H1 (cell line): Measurements from ENCODE around the gene CACNA2D1. TPM values are rescaled to one million over a fixed set of nuclear protein-coding genes. Genes with fewer than 3 reads are reported as not detected.

Experiments
- CTCF ChIA-PET: fragments of 300-600 bp; sonication (Branson Sonifier 250); formaldehyde crosslinking; loops from one replicate; lab custom pipeline; 2021; ENCODE audit not compliant: partially characterized antibody; lab: Charles Lee
- POLR2A ChIA-PET: fragments of 300-600 bp; sonication (Branson Sonifier 250); formaldehyde crosslinking; loops from one replicate; lab custom pipeline; 2021; ENCODE audit warnings: inconsistent platforms; ENCODE audit not compliant: partially characterized antibody; lab: Charles Lee
- DNase-seq, 2 experiments: peaks; one replicate each; pipeline versions ENCODE4 v3.0.0 to v3.0.0-alpha.2; 2010 to 2022; ENCODE audit warnings: low spot score in 2 of 2, low read depth in 1 of 2, mixed read lengths in 1 of 2
- FAIRE-seq: peaks from 2 replicates; lab custom pipeline; 2011; peaks lifted over from hg19 to GRCh38; lab: Jason Lieb, UNC
- H2AFZ ChIP-seq: 2 replicates; pipeline ENCODE4 v1.8.1; 2012; ENCODE audit warnings: low read length, inconsistent platforms
- H2AK5ac ChIP-seq: 2 replicates; pipeline ENCODE4 v1.6.1; 2013; ENCODE audit warnings: low read depth, low read length
- H2BK120ac ChIP-seq: replicated peaks from 2 replicates; pipeline ENCODE3; 2013; ENCODE audit warnings: low read depth, low read length, inconsistent platforms
- H2BK12ac ChIP-seq: 2 replicates; pipeline ENCODE4 v1.6.1; 2013; ENCODE audit warnings: low read depth, low read length
- H2BK15ac ChIP-seq: 2 replicates; pipeline ENCODE4 v1.6.1; 2013; ENCODE audit warnings: low read length
- H2BK20ac ChIP-seq: 2 replicates; pipeline ENCODE4 v1.6.1; 2013; ENCODE audit warnings: low read length
- H2BK5ac ChIP-seq: 2 replicates; pipeline ENCODE4 v1.6.1; 2013; ENCODE audit warnings: low read depth, low read length
- H3K14ac ChIP-seq: 2 replicates; pipeline ENCODE4 v1.6.1; 2013; ENCODE audit warnings: inconsistent platforms; ENCODE audit not compliant: insufficient read length
- H3K18ac ChIP-seq: 2 replicates; pipeline ENCODE4 v1.6.1; 2013; ENCODE audit warnings: low read length; ENCODE audit errors: extremely low read depth
- H3K23ac ChIP-seq: 2 replicates; pipeline ENCODE4 v1.6.1; 2013; ENCODE audit warnings: inconsistent platforms; ENCODE audit not compliant: insufficient read length
- H3K23me2 ChIP-seq: 2 replicates; pipeline ENCODE4 v1.6.1; 2013; ENCODE audit warnings: low read depth, low read length
- H3K27ac ChIP-seq: 2 replicates; pipeline ENCODE4 v1.6.1; 2011; ENCODE audit warnings: low read depth, low read length, inconsistent platforms
- H3K27me3 ChIP-seq, 4 experiments: replicated peaks in 1 of 4; 1 replicate in 1 of 4; 2 replicates in 3 of 4; pipeline versions ENCODE4 v1.6.1 to v1.8.1; 2011 to 2013; ENCODE audit warnings: low read length in 3 of 4, mild to moderate bottlenecking in 3 of 4, inconsistent platforms in 2 of 4, mixed read lengths in 2 of 4, moderate library complexity in 1 of 4; ENCODE audit not compliant: control insufficient read depth in 3 of 4, insufficient read depth in 3 of 4; ENCODE audit errors: extremely low read depth in 1 of 4
- H3K36me3 ChIP-seq, 4 experiments: 2 replicates each; pipeline versions ENCODE4 v1.6.1 to v1.8.1; 2011 to 2013; ENCODE audit warnings: mild to moderate bottlenecking in 4 of 4, low read length in 3 of 4, moderate library complexity in 2 of 4, control low read depth in 1 of 4, inconsistent platforms in 1 of 4; ENCODE audit not compliant: insufficient read depth in 4 of 4, control insufficient read depth in 2 of 4
- H3K4ac ChIP-seq: replicated peaks from 2 replicates; pipeline ENCODE3; 2013; ENCODE audit warnings: low read length, low read depth, mixed read lengths, inconsistent platforms; ENCODE audit not compliant: insufficient read length
- H3K4me1 ChIP-seq, 4 experiments: replicated peaks in 1 of 4; 1 replicate in 1 of 4; 2 replicates in 3 of 4; pipeline versions ENCODE4 v1.6.1 to v1.8.1; 2011 to 2013; ENCODE audit warnings: low read length in 3 of 4, inconsistent platforms in 2 of 4, mixed read lengths in 1 of 4; ENCODE audit not compliant: insufficient read depth in 4 of 4, control insufficient read depth in 3 of 4
- H3K4me2 ChIP-seq, 2 experiments: 2 replicates each; pipeline versions ENCODE4 v1.6.1 to v1.8.1; 2011 to 2013; ENCODE audit warnings: low read depth in 2 of 2, low read length in 2 of 2, control low read depth in 1 of 2, inconsistent platforms in 1 of 2, mild to moderate bottlenecking in 1 of 2; ENCODE audit not compliant: insufficient read depth in 1 of 2
- H3K4me3 ChIP-seq, 4 experiments: fragments of 200-600, 300-600 bp in 1 of 4; sonication (generic), shearing (Covaris generic), sonication (Bioruptor Twin) in 1 of 4; 2 replicates each; pipeline versions ENCODE4 v1.5.1 to v1.8.1; 2011 to 2016; ENCODE audit warnings: low read length in 4 of 4, low read depth in 3 of 4, control low read depth in 2 of 4, inconsistent platforms in 2 of 4, mild to moderate bottlenecking in 2 of 4, mixed read lengths in 1 of 4, moderate library complexity in 1 of 4; ENCODE audit not compliant: insufficient read depth in 2 of 4; ENCODE audit errors: extremely low read depth in 1 of 4
- H3K56ac ChIP-seq: replicated peaks from 2 replicates; pipeline ENCODE3; 2013; ENCODE audit warnings: low read depth, mild to moderate bottlenecking, mixed read lengths, low read length, inconsistent platforms; ENCODE audit not compliant: insufficient read length
- H3K79me1 ChIP-seq: 2 replicates; pipeline ENCODE4 v1.6.1; 2013; ENCODE audit warnings: low read depth, low read length, control low read depth
- H3K79me2 ChIP-seq, 2 experiments: 2 replicates each; pipeline versions ENCODE4 v1.6.1 to v1.8.1; 2012 to 2013; ENCODE audit warnings: low read length in 2 of 2, mild to moderate bottlenecking in 2 of 2, inconsistent platforms in 1 of 2; ENCODE audit not compliant: insufficient read depth in 2 of 2, control insufficient read depth in 1 of 2
- H3K9ac ChIP-seq, 4 experiments: replicated peaks in 1 of 4; 1 replicate in 1 of 4; 2 replicates in 3 of 4; pipeline versions ENCODE4 v1.6.1 to v1.8.1; 2011 to 2013; ENCODE audit warnings: low read depth in 3 of 4, low read length in 3 of 4, control low read depth in 2 of 4, mild to moderate bottlenecking in 2 of 4, moderate library complexity in 2 of 4, inconsistent platforms in 1 of 4; ENCODE audit errors: extremely low read depth in 1 of 4
- H3K9me3 ChIP-seq, 2 experiments: 2 replicates each; pipeline versions ENCODE4 v1.6.1 to v1.8.1; 2012 to 2013; ENCODE audit warnings: mild to moderate bottlenecking in 2 of 2, moderate library complexity in 2 of 2, control low read depth in 1 of 2, inconsistent platforms in 1 of 2, low read depth in 1 of 2, low read length in 1 of 2, mixed read lengths in 1 of 2; ENCODE audit not compliant: insufficient read depth in 2 of 2
- H4K20me1 ChIP-seq, 2 experiments: replicated peaks in 1 of 2; 2 replicates each; pipeline versions ENCODE3 to v1.8.1; 2011 to 2013; ENCODE audit warnings: inconsistent platforms in 2 of 2, low read length in 2 of 2, mild to moderate bottlenecking in 1 of 2; ENCODE audit not compliant: insufficient read depth in 2 of 2, control insufficient read depth in 1 of 2
- H4K5ac ChIP-seq: 2 replicates; pipeline ENCODE4 v1.6.1; 2013; ENCODE audit warnings: low read length, low read depth, mixed read lengths, inconsistent platforms; ENCODE audit not compliant: insufficient read length
- H4K8ac ChIP-seq: 2 replicates; pipeline ENCODE4 v1.8.0; 2013; ENCODE audit warnings: mild to moderate bottlenecking, moderate library complexity, low read length, inconsistent platforms; ENCODE audit not compliant: insufficient read depth; ENCODE audit errors: extremely low read depth
- H4K91ac ChIP-seq: replicated peaks from 2 replicates; pipeline ENCODE3; 2013; ENCODE audit warnings: low read length, mixed read lengths, inconsistent platforms; ENCODE audit not compliant: insufficient read length
- CBX8 ChIP-seq: fragments of 300-800, 300-1000 bp; sonication (generic); IDR thresholded peaks from 2 replicates; pipeline ENCODE4 v1.7.1; 2016; ENCODE audit warnings: low read depth, low read length, borderline replicate concordance
- CHD1 ChIP-seq: IDR thresholded peaks from 2 replicates; pipeline ENCODE4 v1.6.1; 2012; ENCODE audit warnings: low read depth, low read length, improper control_type of control experiment
- GABPA ChIP-seq: IDR thresholded peaks from 2 replicates; pipeline ENCODE4 v1.6.1; 2011; ENCODE audit warnings: mild to moderate bottlenecking, low read length, moderate library complexity, borderline replicate concordance; ENCODE audit not compliant: insufficient read depth
- POLR2AphosphoS5 ChIP-seq: IDR thresholded peaks from 2 replicates; pipeline ENCODE4 v1.6.1; 2011; ENCODE audit warnings: low read depth, low read length
- RAD21 ChIP-seq, 2 experiments: IDR thresholded peaks in 1 of 2; conservative IDR thresholded peaks in 1 of 2; 2 replicates each; pipeline ENCODE4 v1.6.1; 2011; ENCODE audit warnings: low read depth in 2 of 2, low read length in 2 of 2, improper control_type of control experiment in 1 of 2, inconsistent platforms in 1 of 2, mild to moderate bottlenecking in 1 of 2, moderate library complexity in 1 of 2
- RBBP5 ChIP-seq: IDR thresholded peaks from 2 replicates; pipeline ENCODE4 v1.7.1; 2012; ENCODE audit warnings: low read depth, mild to moderate bottlenecking, inconsistent platforms, low read length, moderate library complexity, borderline replicate concordance
- RXRA ChIP-seq: IDR thresholded peaks from 2 replicates; pipeline ENCODE4 v1.6.1; 2011; ENCODE audit warnings: low read depth, mild to moderate bottlenecking, low read length, moderate library complexity; ENCODE audit not compliant: insufficient read depth
- TAF1 ChIP-seq: IDR thresholded peaks from 2 replicates; pipeline ENCODE4 v1.6.1; 2011; ENCODE audit warnings: mild to moderate bottlenecking, low read depth, low read length
- TEAD4 ChIP-seq: IDR thresholded peaks from 2 replicates; pipeline ENCODE4 v1.6.1; 2012; ENCODE audit warnings: low read depth, low read length, inconsistent platforms, mixed read lengths
- YY1 ChIP-seq: IDR thresholded peaks from 2 replicates; pipeline ENCODE4 v1.6.1; 2011; ENCODE audit warnings: low read depth, mild to moderate bottlenecking, low read length
- WGBS, 2 experiments: shearing (Covaris generic) in 1 of 2; methylation state at CpG; one replicate each; pipeline versions ENCODE4 v1.1.6 to v1.1.7; 2013 to 2015; ENCODE audit warnings: low lambda C conversion rate in 2 of 2, mixed read lengths in 2 of 2, inconsistent platforms in 1 of 2, low coverage in 1 of 2, missing lambda C conversion rate in 1 of 2; ENCODE audit not compliant: insufficient replicate concordance in 2 of 2, insufficient coverage in 1 of 2, insufficient read length in 1 of 2; ENCODE audit errors: extremely low coverage in 1 of 2, missing lambda C conversion rate in 1 of 2; 5-methylcytosine and 5-hydroxymethylcytosine counted together
- polyA plus RNA-seq, 7 experiments: library from polyadenylated mRNA; depleted of rRNA in 3 of 7; stranded (reverse) in 5 of 7; unstranded in 2 of 7; fragments of >200 nt in 5 of 7; fragments of 200-250 nt in 2 of 7; gene quantifications; 1 replicate in 5 of 7; 2 replicates in 1 of 7; 4 replicates in 1 of 7; pipeline versions ENCODE4 v1.2.1 to v1.2.3, GENCODE V29; 2011 to 2013; ENCODE audit warnings: missing spikeins in 2 of 7, mixed read lengths in 2 of 7
- total RNA-seq: library from RNA; stranded (reverse); fragmentation: NEBNext Ultra II Directional; extraction: Animal tissue kit (Norgen Biotek cat#: 25700); gene quantifications from 2 replicates; pipeline ENCODE4 v1.2.1, GENCODE V29; 2021
- TF ChIP-seq, protein P1 (sequence below): IDR thresholded peaks from 2 replicates; pipeline ENCODE4 v1.6.1; 2012; ENCODE audit warnings: low read length, inconsistent platforms
- TF ChIP-seq, protein P2 (sequence below): IDR thresholded peaks from 2 replicates; pipeline ENCODE4 v1.6.1; 2011; ENCODE audit warnings: low read depth, mild to moderate bottlenecking, low read length; ENCODE audit not compliant: insufficient read depth

Gene CACNA2D1
- total and polyA plus RNA-seq, 2 of the 8 experiments (the other 6 are each of a cell fraction or from before 2014, with no cell fraction given), result 4.3 to 27.3 TPM

DNA sequence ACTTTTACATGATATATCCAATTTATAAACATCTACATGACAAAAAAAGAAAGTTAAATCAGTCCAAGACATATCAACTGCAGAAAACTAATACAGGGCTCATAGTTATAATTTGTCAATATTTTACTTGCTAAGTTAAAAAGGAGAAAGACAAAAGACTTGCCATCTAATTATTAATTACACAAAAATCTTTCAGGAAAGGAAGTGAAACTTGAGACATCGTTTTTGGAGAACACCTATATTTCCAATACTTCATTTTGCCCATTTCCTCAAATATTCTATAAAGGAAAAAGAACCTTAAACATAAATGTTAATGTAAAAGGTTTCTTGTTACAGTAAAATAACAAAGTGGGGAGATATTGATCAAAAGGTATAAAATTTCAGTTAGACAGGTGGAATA lies 148.7 kb downstream of the CACNA2D1 start:
- 90% methylated on average over 1 of the region's 1 CpG; no CpG with 5 or more reads in 1 of the 2 experiments for WGBS, 2 experiments
- ChIA-PET CTCF (interaction anchor here (0.6 kb wide), 3 partner anchors 309 to 814 kb away, joined by 3 to 4 read pairs (median 3); no protein-coding TSS in a partner anchor), POLR2A (no interaction called here)
- no peaks in the 10 kb centered on the region for H3K9me3 ChIP-seq
- H3K9ac ChIP-seq, result no peak overlapping the region
- no peak overlapping the region for H2BK120ac ChIP-seq
- no peak overlapping the region for H4K91ac ChIP-seq
- no peak overlapping the region for H3K4me2 ChIP-seq
- no peak overlapping the region for H3K56ac ChIP-seq
- H2AK5ac ChIP-seq, result no peak overlapping the region
- no peak overlapping the region for H2BK12ac ChIP-seq
- H4K8ac ChIP-seq, result no peak overlapping the region
- H3K4ac ChIP-seq, result no peak overlapping the region
- DNase-seq, result no peak
- H3K4me3 ChIP-seq, result no peak overlapping the region
- H3K36me3 ChIP-seq, result no peaks in the 10 kb centered on the region; a peak in 2 of 8 replicates
- no peaks in the 10 kb centered on the region for H4K20me1 ChIP-seq
- H2BK5ac ChIP-seq, result no peak overlapping the region
- no peak overlapping the region for H2BK20ac ChIP-seq
- H3K23me2 ChIP-seq, result no peaks in the 10 kb centered on the region
- no peak overlapping the region for H3K27ac ChIP-seq
- no peaks in the 10 kb centered on the region for H3K27me3 ChIP-seq
- no peak overlapping the region for H2BK15ac ChIP-seq
- no peak overlapping the region for H2AFZ ChIP-seq
- no peak overlapping the region for H4K5ac ChIP-seq
- no peak overlapping the region for H3K23ac ChIP-seq
- H3K14ac ChIP-seq, result no peak overlapping the region
- no peaks in the 10 kb centered on the region for H3K79me2 ChIP-seq
- no peak for FAIRE-seq
- peaks cover 0 to 6% (median under 1%) of the 10 kb centered on the region in 4 experiments; a peak in 2 of 7 replicates for H3K4me1 ChIP-seq
- H3K79me1 ChIP-seq, result no peaks in the 10 kb centered on the region
- H3K18ac ChIP-seq, result no peak overlapping the region
- TF ChIP-seq TAF1, result no peak
- TF ChIP-seq CHD1, result no peak
- no peak for TF ChIP-seq YY1
- TF ChIP-seq RAD21 (IDR thresholded peaks at IDR 0.05 in 1 of 2, conservative IDR thresholded peaks at IDR 0.05 in 1 of 2; ENCODE audit: low read depth in 2 of 2, low read length in 2 of 2), result no peak
- no peak for TF ChIP-seq GABPA
- TF ChIP-seq, protein P1, sequence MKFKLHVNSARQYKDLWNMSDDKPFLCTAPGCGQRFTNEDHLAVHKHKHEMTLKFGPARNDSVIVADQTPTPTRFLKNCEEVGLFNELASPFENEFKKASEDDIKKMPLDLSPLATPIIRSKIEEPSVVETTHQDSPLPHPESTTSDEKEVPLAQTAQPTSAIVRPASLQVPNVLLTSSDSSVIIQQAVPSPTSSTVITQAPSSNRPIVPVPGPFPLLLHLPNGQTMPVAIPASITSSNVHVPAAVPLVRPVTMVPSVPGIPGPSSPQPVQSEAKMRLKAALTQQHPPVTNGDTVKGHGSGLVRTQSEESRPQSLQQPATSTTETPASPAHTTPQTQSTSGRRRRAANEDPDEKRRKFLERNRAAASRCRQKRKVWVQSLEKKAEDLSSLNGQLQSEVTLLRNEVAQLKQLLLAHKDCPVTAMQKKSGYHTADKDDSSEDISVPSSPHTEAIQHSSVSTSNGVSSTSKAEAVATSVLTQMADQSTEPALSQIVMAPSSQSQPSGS, result no peak
- TF ChIP-seq POLR2AphosphoS5, result no peak
- no peak for TF ChIP-seq CBX8
- TF ChIP-seq TEAD4, result no peak
- TF ChIP-seq, protein P2, sequence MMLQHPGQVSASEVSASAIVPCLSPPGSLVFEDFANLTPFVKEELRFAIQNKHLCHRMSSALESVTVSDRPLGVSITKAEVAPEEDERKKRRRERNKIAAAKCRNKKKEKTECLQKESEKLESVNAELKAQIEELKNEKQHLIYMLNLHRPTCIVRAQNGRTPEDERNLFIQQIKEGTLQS, result no peak
- TF ChIP-seq RXRA, result no peak
- TF ChIP-seq RBBP5, result no peak
